ENCODE measurements around the gene PRMT7. TPM values are rescaled to one million over a fixed set of nuclear protein-coding genes. Genes with fewer than 3 reads are reported as not detected.

Gene PRMT7
- total and polyA plus RNA-seq, 2 experiments from 2014 or later = 27.2 to 49.6 TPM

- H3K79me2 ChIP-seq (ENCODE audit: insufficient read depth) = peaks cover 93% of the 10 kb centered on the region
- no peak overlapping the region for H3K4me2 ChIP-seq (ENCODE audit: unreplicated experiment)
- H3K36me3 ChIP-seq (ENCODE audit: low read depth) = peaks cover 19% of the 10 kb centered on the region
- in situ Hi-C loops (cut with MboI) = no loop called here
- DNase-seq = no peak
- TF ChIP-seq EZH2 (IDR thresholded peaks at IDR 0.05; ENCODE audit: insufficient read depth, poor library complexity, severe bottlenecking) = no peak
- no peak for TF ChIP-seq EZH2phosphoT487 (IDR thresholded peaks at IDR 0.05; ENCODE audit: insufficient read depth, low read depth)
- no peak overlapping the region for H3K4me3 ChIP-seq
- no peaks in the 10 kb centered on the region for H3K27me3 ChIP-seq (replicated peaks; ENCODE audit: insufficient read depth)
- H3K9me3 ChIP-seq (ENCODE audit: low read depth) = no peaks in the 10 kb centered on the region
- H3F3A ChIP-seq (ENCODE audit: insufficient read depth) = peaks cover 7% of the 10 kb centered on the region
- no peak overlapping the region for H3K27ac ChIP-seq
- no peak overlapping the region for H3K9ac ChIP-seq
- WGBS, 2 experiments (ENCODE audit: low coverage in 1 of 2, low lambda C conversion rate in 2 of 2, missing lambda C conversion rate in 2 of 2) = 87 to 90% methylated on average over 4 of the region's 4 CpGs
- H4K20me1 ChIP-seq (ENCODE audit: insufficient read depth) = 0 out of 2 replicates have a peak, but pooled peaks cover 3% of the 10 kb centered on the region
- no peak overlapping the region for H2AFZ ChIP-seq
- peaks cover 4% of the 10 kb centered on the region for H3K4me1 ChIP-seq (ENCODE audit: insufficient read depth)
- H3K9me2 ChIP-seq (ENCODE audit: insufficient read depth) = no peaks in the 10 kb centered on the region
Observed at GRCh38 chr16:68282064-68282452, 28.8 kb upstream of the PRMT7 start.

DNA sequence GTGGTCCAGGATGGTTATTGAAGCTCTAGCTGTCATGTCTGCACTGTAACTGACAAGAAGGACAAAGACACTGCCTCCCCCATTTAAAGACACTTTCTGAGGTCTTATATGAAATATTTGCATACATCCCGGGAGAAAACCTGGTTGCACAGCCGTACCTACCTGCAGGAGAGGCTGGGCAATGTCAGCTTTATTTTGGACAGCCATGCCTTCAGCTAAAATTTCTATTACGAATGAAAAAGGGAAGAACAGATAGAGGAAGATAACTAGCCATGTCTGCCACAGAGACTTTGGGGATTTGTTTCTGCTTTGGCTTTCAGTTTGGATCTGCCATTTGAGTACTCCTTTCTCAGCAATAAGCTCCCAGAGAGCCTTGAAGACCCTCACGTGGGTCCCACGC, 27.5 kb upstream of the PRMT7 start:
- Histone ChIP-seq H3K4me2 (ENCODE audit: unreplicated experiment) (no peak overlapping the region), H3K9me2 (ENCODE audit: insufficient read depth) (no peaks in the 10 kb centered on the region), H3K4me3 (no peak overlapping the region), H3K36me3 (ENCODE audit: low read depth) (peaks cover 22% of the 10 kb centered on the region), H2AFZ (no peak overlapping the region), H4K20me1 (ENCODE audit: insufficient read depth) (0 out of 2 replicates have a peak, but pooled peaks cover 3% of the 10 kb centered on the region), H3F3A (ENCODE audit: insufficient read depth) (peaks cover 17% of the 10 kb centered on the region), H3K27me3 (replicated peaks; ENCODE audit: insufficient read depth) (no peaks in the 10 kb centered on the region), H3K27ac (no peak overlapping the region), H3K79me2 (ENCODE audit: insufficient read depth) (peaks cover 89% of the 10 kb centered on the region), H3K4me1 (ENCODE audit: insufficient read depth) (peaks cover 15% of the 10 kb centered on the region), H3K9ac (no peak overlapping the region), H3K9me3 (ENCODE audit: low read depth) (no peaks in the 10 kb centered on the region)
- in situ Hi-C loops (cut with MboI) = no loop called here
- 56 to 59% methylated on average over 5 of the region's 5 CpGs for WGBS, 2 experiments (ENCODE audit: low coverage in 1 of 2, low lambda C conversion rate in 2 of 2, missing lambda C conversion rate in 2 of 2)
- TF ChIP-seq EZH2 (IDR thresholded peaks at IDR 0.05; ENCODE audit: insufficient read depth, poor library complexity, severe bottlenecking) (no peak), EZH2phosphoT487 (IDR thresholded peaks at IDR 0.05; ENCODE audit: insufficient read depth, low read depth) (no peak)
- no peak for DNase-seq

- Histone ChIP-seq H3K4me2 (ENCODE audit: unreplicated experiment) (no peak overlapping the region), H3K9ac (no peak overlapping the region), H3K27ac (no peak overlapping the region), H3K9me2 (ENCODE audit: insufficient read depth) (no peaks in the 10 kb centered on the region), H3K27me3 (replicated peaks; ENCODE audit: insufficient read depth) (no peaks in the 10 kb centered on the region), H3K4me3 (no peak overlapping the region), H3K79me2 (ENCODE audit: insufficient read depth) (peaks cover 94% of the 10 kb centered on the region), H3K9me3 (ENCODE audit: low read depth) (no peaks in the 10 kb centered on the region), H3K36me3 (ENCODE audit: low read depth) (peaks cover 22% of the 10 kb centered on the region), H3F3A (ENCODE audit: insufficient read depth) (peaks cover 22% of the 10 kb centered on the region), H2AFZ (no peak overlapping the region), H3K4me1 (ENCODE audit: insufficient read depth) (peaks cover 21% of the 10 kb centered on the region), H4K20me1 (ENCODE audit: insufficient read depth) (0 out of 2 replicates have a peak, but pooled peaks cover 3% of the 10 kb centered on the region)
- no peak for DNase-seq
- in situ Hi-C loops (cut with MboI) = no loop called here
- WGBS, 2 experiments (ENCODE audit: low coverage in 1 of 2, low lambda C conversion rate in 2 of 2, missing lambda C conversion rate in 2 of 2) = 52 to 53% methylated on average over 9 of the region's 9 CpGs
- TF ChIP-seq EZH2phosphoT487 (IDR thresholded peaks at IDR 0.05; ENCODE audit: insufficient read depth, low read depth) (no peak), EZH2 (IDR thresholded peaks at IDR 0.05; ENCODE audit: insufficient read depth, poor library complexity, severe bottlenecking) (no peak)
Observed at GRCh38 chr16:68283801-68284598, 26.8 kb upstream of the PRMT7 start.

DNA sequence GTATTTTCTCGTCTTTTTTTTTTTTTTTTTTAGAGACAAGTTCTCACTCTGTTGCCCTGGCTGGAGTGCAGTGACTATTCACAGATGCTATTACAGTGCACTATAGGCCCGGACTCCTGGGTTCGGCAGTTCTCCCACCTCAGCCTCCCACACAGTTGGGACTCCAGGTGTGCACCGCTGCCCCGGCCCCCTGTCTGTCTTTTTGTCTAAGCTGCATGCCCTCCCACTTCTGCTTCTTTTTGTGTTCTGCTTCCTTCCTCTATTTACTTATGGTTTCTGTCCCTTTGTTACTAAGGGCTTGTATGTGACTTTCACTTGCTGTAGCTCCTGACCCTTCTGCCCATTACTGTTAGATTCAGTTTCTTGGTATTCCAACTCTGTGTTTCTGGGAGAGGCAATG, 26.0 kb upstream of the PRMT7 start:
- DNase-seq = no peak
- H3F3A ChIP-seq (ENCODE audit: insufficient read depth) = peaks cover 30% of the 10 kb centered on the region
- H3K27ac ChIP-seq = no peak overlapping the region
- H3K9ac ChIP-seq = no peak overlapping the region
- no peak overlapping the region for H2AFZ ChIP-seq
- H3K79me2 ChIP-seq (ENCODE audit: insufficient read depth) = peaks cover 93% of the 10 kb centered on the region
- no peaks in the 10 kb centered on the region for H3K9me3 ChIP-seq (ENCODE audit: low read depth)
- in situ Hi-C loops (cut with MboI) = no loop called here
- H3K4me1 ChIP-seq (ENCODE audit: insufficient read depth) = peaks cover 30% of the 10 kb centered on the region
- H3K27me3 ChIP-seq (replicated peaks; ENCODE audit: insufficient read depth) = no peaks in the 10 kb centered on the region
- TF ChIP-seq EZH2 (IDR thresholded peaks at IDR 0.05; ENCODE audit: insufficient read depth, poor library complexity, severe bottlenecking) (no peak), EZH2phosphoT487 (IDR thresholded peaks at IDR 0.05; ENCODE audit: insufficient read depth, low read depth) (no peak)
- no peak overlapping the region for H3K4me2 ChIP-seq (ENCODE audit: unreplicated experiment)
- H3K4me3 ChIP-seq = no peak overlapping the region
- H3K36me3 ChIP-seq (ENCODE audit: low read depth) = peaks cover 18% of the 10 kb centered on the region
- WGBS, 2 experiments (ENCODE audit: low coverage in 1 of 2, low lambda C conversion rate in 2 of 2, missing lambda C conversion rate in 2 of 2) = 91 to 95% methylated on average over 5 of the region's 5 CpGs
- no peaks in the 10 kb centered on the region for H3K9me2 ChIP-seq (ENCODE audit: insufficient read depth)
- H4K20me1 ChIP-seq (ENCODE audit: insufficient read depth) = 0 out of 2 replicates have a peak, but pooled peaks cover 3% of the 10 kb centered on the region
